Esophagus squamous epithelium (tissue), 4 donors: Measurements from ENCODE around the gene RNF220.

Experiments
- POLR2A ChIP-seq, 4 donors: fragments of 450-650 bp; IDR thresholded peaks; one replicate each; pipeline ENCODE4 v1.6.1; 2017; ENCODE audit warnings: antibody characterized with exemption in 4 of 4, mild to moderate bottlenecking in 4 of 4, moderate library complexity in 3 of 4
- TF ChIP-seq, protein P1 (sequence below), 6 experiments: fragments of 450-650 bp in 4 of 6; fragments of 200-600 bp in 2 of 6; sonication (generic) in 2 of 6; IDR thresholded peaks; one replicate each; pipeline ENCODE4 v1.5.1; 2016 to 2019; ENCODE audit warnings: antibody characterized with exemption in 6 of 6, mild to moderate bottlenecking in 4 of 6, moderate library complexity in 4 of 6

DNA sequence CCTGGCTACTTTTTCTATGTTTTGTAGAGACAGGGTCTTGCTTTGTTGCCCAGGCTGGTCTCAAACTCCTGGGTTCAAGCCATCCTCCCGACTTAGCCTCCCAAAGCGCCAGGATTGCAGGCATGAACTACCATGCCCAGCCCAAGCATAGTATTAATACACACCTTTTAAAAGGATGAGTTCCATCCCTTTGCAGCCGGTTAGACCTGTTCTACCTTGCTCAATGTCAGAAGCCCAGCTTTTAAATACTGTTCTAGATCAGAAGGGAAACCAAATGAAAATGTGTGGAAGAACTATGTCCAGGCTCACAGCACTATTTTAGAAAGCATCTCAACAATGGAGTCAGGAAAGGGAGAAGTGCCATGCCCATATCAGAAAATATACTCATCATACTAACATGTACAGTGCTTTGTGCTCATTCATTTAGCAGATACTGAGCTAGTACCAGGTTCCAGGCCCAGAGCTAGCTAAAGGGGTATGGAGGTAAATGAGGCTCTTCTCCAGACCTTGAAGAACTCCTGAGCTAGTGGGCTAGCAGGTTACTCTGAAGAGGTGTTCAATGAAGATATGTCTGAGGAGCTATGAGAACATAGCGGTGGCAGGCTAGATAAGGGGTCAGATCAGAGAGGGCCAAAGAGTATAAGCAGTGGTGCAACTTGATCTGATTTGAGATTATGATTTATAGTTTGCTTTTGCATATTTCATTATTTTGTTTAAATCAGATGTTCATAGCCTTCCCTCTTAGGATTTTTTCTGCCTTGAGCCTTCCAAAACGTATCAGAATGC is 78.2 kb downstream of the RNF220 start:
- TF ChIP-seq, protein P1, sequence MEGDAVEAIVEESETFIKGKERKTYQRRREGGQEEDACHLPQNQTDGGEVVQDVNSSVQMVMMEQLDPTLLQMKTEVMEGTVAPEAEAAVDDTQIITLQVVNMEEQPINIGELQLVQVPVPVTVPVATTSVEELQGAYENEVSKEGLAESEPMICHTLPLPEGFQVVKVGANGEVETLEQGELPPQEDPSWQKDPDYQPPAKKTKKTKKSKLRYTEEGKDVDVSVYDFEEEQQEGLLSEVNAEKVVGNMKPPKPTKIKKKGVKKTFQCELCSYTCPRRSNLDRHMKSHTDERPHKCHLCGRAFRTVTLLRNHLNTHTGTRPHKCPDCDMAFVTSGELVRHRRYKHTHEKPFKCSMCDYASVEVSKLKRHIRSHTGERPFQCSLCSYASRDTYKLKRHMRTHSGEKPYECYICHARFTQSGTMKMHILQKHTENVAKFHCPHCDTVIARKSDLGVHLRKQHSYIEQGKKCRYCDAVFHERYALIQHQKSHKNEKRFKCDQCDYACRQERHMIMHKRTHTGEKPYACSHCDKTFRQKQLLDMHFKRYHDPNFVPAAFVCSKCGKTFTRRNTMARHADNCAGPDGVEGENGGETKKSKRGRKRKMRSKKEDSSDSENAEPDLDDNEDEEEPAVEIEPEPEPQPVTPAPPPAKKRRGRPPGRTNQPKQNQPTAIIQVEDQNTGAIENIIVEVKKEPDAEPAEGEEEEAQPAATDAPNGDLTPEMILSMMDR (IDR thresholded peaks at IDR 0.05): no peak
- no peak for TF ChIP-seq POLR2A (IDR thresholded peaks at IDR 0.05)
